HFFc6 (cell line): ENCODE measurements around the gene YOD1. TPM values are rescaled to one million over a fixed set of nuclear protein-coding genes. Genes with fewer than 3 reads are reported as not detected.

Experiments used
- DNase-seq: peaks from one replicate; pipeline ENCODE4 v3.0.0-alpha.2; 2018
- H3K27ac Mint-ChIP-seq: 2 replicates; pipeline ENCODE4 v1.8.0; 2020; ENCODE audit warnings: mild to moderate bottlenecking, mixed read lengths
- H3K27me3 Mint-ChIP-seq: 2 replicates; pipeline ENCODE4 v1.8.0; 2021; ENCODE audit warnings: mild to moderate bottlenecking, moderate library complexity, mixed read lengths; ENCODE audit not compliant: insufficient read depth
- H3K36me3 Mint-ChIP-seq: 2 replicates; pipeline ENCODE4 v1.8.0; 2021; ENCODE audit warnings: low read depth, mixed read lengths
- H3K4me1 Mint-ChIP-seq: 2 replicates; pipeline ENCODE4 v1.8.0; 2020; ENCODE audit warnings: low read depth, mixed read lengths
- H3K4me3 Mint-ChIP-seq: 2 replicates; pipeline ENCODE4 v1.8.0; 2020; ENCODE audit warnings: mild to moderate bottlenecking, moderate library complexity, mixed read lengths
- H3K9me3 Mint-ChIP-seq: 2 replicates; pipeline ENCODE4 v1.8.0; 2020; ENCODE audit warnings: mild to moderate bottlenecking, mixed read lengths
- total RNA-seq, 6 experiments: library from RNA; stranded (reverse); fragmentation: NEBNext Ultra II Directional; extraction: Animal tissue kit (Norgen Biotek cat#: 25700); gene quantifications; 2 replicates in 1 of 6; 3 replicates in 5 of 6; pipeline ENCODE4 v1.2.3, GENCODE V29; 2021
- TF ChIP-seq, protein P1 (sequence below): fragments of 200-600 bp; sonication (generic); IDR thresholded peaks from 2 replicates; pipeline ENCODE4 v1.5.0; 2021; ENCODE audit warnings: antibody characterized with exemption, mild to moderate bottlenecking

YOD1 gene
- total RNA-seq, 6 experiments from 2014 or later = 6.5 to 10.6 (median 7.1) TPM

DNA sequence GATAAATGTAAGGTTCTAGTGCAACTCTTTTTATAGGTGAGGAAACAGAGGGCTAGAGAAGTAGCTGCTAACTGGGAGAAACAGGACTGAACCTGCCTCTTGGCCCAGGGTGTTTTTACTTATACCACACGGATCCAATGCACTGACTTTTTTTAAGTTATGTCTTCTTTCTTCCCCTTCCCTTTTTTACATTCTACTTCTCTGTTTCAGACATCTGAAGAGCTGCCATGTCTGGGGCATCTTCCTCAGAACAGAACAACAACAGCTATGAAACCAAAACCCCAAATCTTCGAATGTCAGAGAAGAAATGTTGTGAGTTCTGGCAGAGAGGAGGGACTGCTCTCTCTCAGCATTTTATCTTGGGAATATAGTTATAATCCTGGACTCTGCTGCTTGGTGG is 3.5 kb upstream of the YOD1 start:
- no peak for DNase-seq
- Mint-ChIP-seq H3K27me3 (peaks cover 10% of the 10 kb centered on the region), H3K4me3 (no peak overlapping the region), H3K36me3 (peaks cover 9% of the 10 kb centered on the region), H3K9me3 (no peaks in the 10 kb centered on the region), H3K27ac (no peak overlapping the region), H3K4me1 (peaks cover 29% of the 10 kb centered on the region)
- TF ChIP-seq, protein P1, sequence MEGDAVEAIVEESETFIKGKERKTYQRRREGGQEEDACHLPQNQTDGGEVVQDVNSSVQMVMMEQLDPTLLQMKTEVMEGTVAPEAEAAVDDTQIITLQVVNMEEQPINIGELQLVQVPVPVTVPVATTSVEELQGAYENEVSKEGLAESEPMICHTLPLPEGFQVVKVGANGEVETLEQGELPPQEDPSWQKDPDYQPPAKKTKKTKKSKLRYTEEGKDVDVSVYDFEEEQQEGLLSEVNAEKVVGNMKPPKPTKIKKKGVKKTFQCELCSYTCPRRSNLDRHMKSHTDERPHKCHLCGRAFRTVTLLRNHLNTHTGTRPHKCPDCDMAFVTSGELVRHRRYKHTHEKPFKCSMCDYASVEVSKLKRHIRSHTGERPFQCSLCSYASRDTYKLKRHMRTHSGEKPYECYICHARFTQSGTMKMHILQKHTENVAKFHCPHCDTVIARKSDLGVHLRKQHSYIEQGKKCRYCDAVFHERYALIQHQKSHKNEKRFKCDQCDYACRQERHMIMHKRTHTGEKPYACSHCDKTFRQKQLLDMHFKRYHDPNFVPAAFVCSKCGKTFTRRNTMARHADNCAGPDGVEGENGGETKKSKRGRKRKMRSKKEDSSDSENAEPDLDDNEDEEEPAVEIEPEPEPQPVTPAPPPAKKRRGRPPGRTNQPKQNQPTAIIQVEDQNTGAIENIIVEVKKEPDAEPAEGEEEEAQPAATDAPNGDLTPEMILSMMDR = no peak

DNA sequence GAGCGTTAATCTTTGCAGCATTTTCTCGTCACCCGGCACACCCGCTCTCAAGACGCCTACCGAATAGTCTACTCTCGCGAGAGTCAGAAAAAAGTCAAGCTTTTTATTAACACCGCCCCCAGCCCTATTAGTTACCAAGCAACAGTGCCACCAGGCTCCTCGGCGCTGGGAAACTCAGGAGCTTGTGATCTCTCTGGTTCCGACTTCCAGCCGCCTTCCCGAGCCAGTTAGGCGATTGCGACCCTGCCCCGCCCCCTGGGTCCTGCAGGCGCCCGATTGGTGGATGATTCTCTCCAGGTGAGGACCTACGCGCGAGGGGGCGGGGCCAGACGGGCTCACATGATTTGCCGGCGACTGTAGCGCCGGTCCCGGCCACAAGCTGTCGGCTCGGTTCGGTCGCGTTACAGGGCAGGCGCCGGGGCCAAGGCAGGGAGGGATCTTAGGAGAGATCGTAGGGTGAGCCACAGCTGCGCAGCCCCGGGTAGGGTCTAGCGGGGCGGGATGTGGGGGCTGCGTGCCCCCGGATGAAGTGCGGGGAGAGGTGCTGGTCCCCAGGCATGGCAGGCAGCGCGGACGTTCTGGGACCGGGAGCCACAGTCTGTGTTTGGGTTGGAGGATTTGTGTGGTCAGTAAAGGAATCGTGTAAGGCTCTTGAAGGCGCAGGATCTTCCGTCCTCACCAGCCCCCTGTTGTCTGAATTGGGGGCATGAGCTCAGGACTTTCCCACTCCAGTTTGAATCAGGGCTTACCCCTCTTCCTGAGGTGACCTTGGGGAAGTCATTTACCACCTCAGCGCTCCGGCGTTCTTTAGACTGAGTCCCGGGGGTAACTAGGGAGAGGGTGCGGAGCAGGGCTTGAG is 2.1 kb upstream of the YOD1 start, which contains the start of gene PFKFB2:
Gene PFKFB2 (plus strand): TSS at position 365 of the 859 bp plus-strand sequence. CDS start 1,443 bp downstream, outside the sequence.
- peaks cover 16% of the 10 kb centered on the region for H3K36me3 Mint-ChIP-seq
- peak within 1 kb of the TSS; percentile 97 for H3K4me3 Mint-ChIP-seq
- H3K9me3 Mint-ChIP-seq = no peaks in the 10 kb centered on the region
- peak within 1 kb of the TSS; percentile 96 for H3K27ac Mint-ChIP-seq
- peak; percentile 94 for DNase-seq
- peaks cover 10% of the 10 kb centered on the region for H3K27me3 Mint-ChIP-seq
- peaks cover 41% of the 10 kb centered on the region for H3K4me1 Mint-ChIP-seq
- TF ChIP-seq, protein P1 = peak; percentile 20

DNA sequence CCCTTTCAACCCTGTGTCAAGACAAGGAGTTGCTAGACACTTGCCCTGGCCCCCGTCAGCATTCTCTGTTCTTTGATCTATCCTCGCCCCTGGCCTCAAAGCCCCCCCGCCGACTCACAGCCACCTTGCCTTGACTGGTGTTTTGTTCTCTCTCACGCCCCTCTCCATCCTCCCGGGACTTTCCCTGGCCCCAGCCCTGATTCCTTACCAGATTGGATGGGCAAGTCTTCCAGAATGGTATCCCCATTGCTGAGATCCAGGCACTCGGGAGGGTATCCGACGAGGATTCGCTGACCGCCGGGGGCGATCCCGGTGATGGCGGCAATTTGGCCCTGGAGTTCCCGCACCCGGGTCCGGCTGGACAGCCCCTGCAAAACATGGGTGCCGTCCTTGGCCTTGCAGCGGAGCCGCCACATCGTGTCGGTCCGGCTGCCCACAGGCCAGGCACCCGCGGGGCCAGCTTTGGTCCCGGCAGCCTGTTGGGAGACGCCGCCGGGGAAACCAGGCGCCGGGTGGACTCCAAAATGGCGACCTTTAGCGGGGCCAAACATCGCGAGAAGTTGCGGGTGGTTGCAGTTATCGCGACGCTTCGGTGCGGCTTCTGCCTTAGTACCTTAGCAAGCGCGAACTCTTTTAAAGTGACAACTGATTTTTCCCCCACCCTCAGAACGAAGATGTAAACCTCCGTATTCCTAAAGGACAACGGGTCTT is 373 bp downstream of the YOD1 start:
- no peaks in the 10 kb centered on the region for H3K9me3 Mint-ChIP-seq
- peak overlapping the region; percentile 96 for H3K27ac Mint-ChIP-seq
- H3K4me1 Mint-ChIP-seq = peaks cover 66% of the 10 kb centered on the region
- peaks cover 34% of the 10 kb centered on the region for H3K36me3 Mint-ChIP-seq
- peaks cover 7% of the 10 kb centered on the region for H3K27me3 Mint-ChIP-seq
- DNase-seq = peak; percentile 90
- peak overlapping the region; percentile 97 for H3K4me3 Mint-ChIP-seq
- TF ChIP-seq, protein P1 = no peak

DNA sequence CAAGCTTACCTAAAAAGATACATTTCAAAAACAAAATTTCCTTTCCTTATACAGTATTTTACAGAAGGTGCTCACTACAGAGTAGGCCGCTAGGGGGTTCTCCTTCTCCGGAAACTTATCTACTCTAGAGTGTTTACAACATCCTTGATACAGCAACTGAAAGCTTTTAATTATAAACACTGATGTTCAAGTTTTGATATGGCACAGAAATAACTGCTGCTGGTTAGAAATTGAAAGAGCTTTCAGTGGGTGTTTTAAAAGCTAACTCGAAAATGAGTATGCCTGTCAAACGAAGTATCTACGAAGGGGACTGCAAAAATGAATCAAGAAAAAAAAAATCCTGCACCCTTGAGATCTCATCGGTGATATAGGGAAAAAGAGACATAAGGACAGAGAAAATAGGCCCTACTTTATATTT is 1.0 kb downstream of the YOD1 start:
- H3K36me3 Mint-ChIP-seq = peaks cover 39% of the 10 kb centered on the region
- DNase-seq = peak; percentile 46
- TF ChIP-seq, protein P1 = peak; percentile 90
- peak overlapping the region; percentile 96 for H3K27ac Mint-ChIP-seq
- peaks cover 73% of the 10 kb centered on the region for H3K4me1 Mint-ChIP-seq
- peak overlapping the region; percentile 97 for H3K4me3 Mint-ChIP-seq
- H3K27me3 Mint-ChIP-seq = peaks cover 7% of the 10 kb centered on the region
- H3K9me3 Mint-ChIP-seq = no peaks in the 10 kb centered on the region

DNA sequence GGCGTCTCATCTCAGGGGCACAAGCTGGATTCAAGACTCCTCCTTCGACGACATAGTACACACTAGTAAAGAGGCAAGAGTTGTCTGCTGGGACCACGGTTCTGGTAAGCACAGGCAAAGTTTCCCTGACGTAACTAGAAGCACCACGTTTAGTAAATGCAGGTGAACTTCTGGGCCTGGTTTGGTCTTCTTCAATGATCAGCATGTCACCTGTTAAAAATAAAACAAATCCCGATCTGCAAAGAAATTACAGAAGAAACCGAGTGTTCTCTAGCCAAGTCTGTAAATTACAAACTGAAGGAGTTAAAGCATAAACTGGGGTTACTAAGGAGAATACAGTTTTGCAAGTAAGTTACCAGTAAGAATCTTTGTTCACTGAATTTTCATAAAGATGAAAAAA is 1.5 kb downstream of the YOD1 start:
- Mint-ChIP-seq H3K4me1 (peaks cover 78% of the 10 kb centered on the region), H3K36me3 (peaks cover 43% of the 10 kb centered on the region), H3K27ac (peak overlapping the region; percentile 38), H3K9me3 (no peaks in the 10 kb centered on the region), H3K27me3 (peaks cover 7% of the 10 kb centered on the region), H3K4me3 (peak overlapping the region; percentile 97)
- DNase-seq = no peak
- TF ChIP-seq, protein P1 = no peak
